IMR-90 (cell line): ENCODE results near the gene ANKRD40CL. TPM values are rescaled to one million over a fixed set of nuclear protein-coding genes. Genes with fewer than 3 reads are reported as not detected.

Source experiments
- ATAC-seq: fragments of 200-7000 bp; cut with Tn5 transposase; 2 replicates; pipeline ENCODE4 v1.9.1; 2020; ENCODE audit warnings: low read depth, mild to moderate bottlenecking, moderate library complexity
- BruUV-seq: library from RNA; stranded (reverse); fragments of 400-500 nt; replicated peaks from 2 replicates; lab custom pipeline; 2021; lab: Mats Ljungman, UMichigan
- CTCF ChIA-PET: fragments of 300-600 bp; formaldehyde crosslinking; extraction: SDS; loops from one replicate; lab custom pipeline; 2021; ENCODE audit warnings: antibody characterized with exemption; lab: Yijun Ruan, JAX
- POLR2A ChIA-PET: fragments of 300-600 bp; sonication (Branson Sonifier 250); formaldehyde crosslinking; loops from one replicate; lab custom pipeline; 2022; ENCODE audit warnings: antibody characterized with exemption; ENCODE audit not compliant: unreplicated experiment; lab: Charles Lee
- DNase-seq: peaks from one replicate; pipeline ENCODE4 v3.0.0; 2013
- H2AFZ ChIP-seq: replicated peaks from 2 replicates; pipeline ENCODE3; 2013; ENCODE audit warnings: low read length, mild to moderate bottlenecking; ENCODE audit not compliant: poor library complexity
- H2AK5ac ChIP-seq: 2 replicates; pipeline ENCODE4 v1.6.1; 2013; ENCODE audit warnings: low read depth, low read length, inconsistent platforms
- H2AK9ac ChIP-seq: replicated peaks from 2 replicates; pipeline ENCODE3; 2013; ENCODE audit warnings: mild to moderate bottlenecking, low read depth, low read length, moderate library complexity; ENCODE audit not compliant: poor library complexity
- H2BK120ac ChIP-seq: 2 replicates; pipeline ENCODE4 v1.6.1; 2013; ENCODE audit warnings: low read depth, low read length, inconsistent platforms
- H2BK15ac ChIP-seq: 3 replicates; pipeline ENCODE4 v1.6.1; 2013; ENCODE audit warnings: low read depth, low read length, inconsistent platforms
- H2BK20ac ChIP-seq: 2 replicates; pipeline ENCODE4 v1.6.1; 2013; ENCODE audit warnings: low read depth, mild to moderate bottlenecking, inconsistent platforms, low read length, moderate library complexity
- H2BK5ac ChIP-seq: 2 replicates; pipeline ENCODE4 v1.6.1; 2013; ENCODE audit warnings: mild to moderate bottlenecking, low read depth, low read length, inconsistent platforms; ENCODE audit not compliant: poor library complexity, severe bottlenecking
- H3K14ac ChIP-seq: replicated peaks from 2 replicates; pipeline ENCODE4 v1.6.1; 2013; ENCODE audit warnings: low read depth, low read length, inconsistent platforms
- H3K18ac ChIP-seq: 2 replicates; pipeline ENCODE4 v1.6.1; 2013; ENCODE audit warnings: low read depth, low read length, control low read depth
- H3K23ac ChIP-seq: 2 replicates; pipeline ENCODE4 v1.6.1; 2013; ENCODE audit warnings: low read depth, low read length, inconsistent platforms
- H3K27ac ChIP-seq: 2 replicates; pipeline ENCODE4 v1.5.1; 2013; ENCODE audit warnings: mild to moderate bottlenecking, control low read depth, low read length; ENCODE audit not compliant: insufficient read depth
- H3K27me3 ChIP-seq: 2 replicates; pipeline ENCODE4 v1.6.1; 2013; ENCODE audit warnings: low read length; ENCODE audit not compliant: control insufficient read depth, insufficient read depth
- H3K36me3 ChIP-seq: 2 replicates; pipeline ENCODE4 v1.6.1; 2013; ENCODE audit warnings: low read length, mixed read lengths; ENCODE audit not compliant: control insufficient read depth, insufficient read depth
- H3K4ac ChIP-seq: 2 replicates; pipeline ENCODE4 v1.6.1; 2013; ENCODE audit warnings: low read depth, low read length, inconsistent platforms
- H3K4me1 ChIP-seq: 2 replicates; pipeline ENCODE4 v1.6.1; 2013; ENCODE audit warnings: low read length, mixed read lengths; ENCODE audit not compliant: control insufficient read depth, insufficient read depth
- H3K4me2 ChIP-seq: 2 replicates; pipeline ENCODE4 v1.6.1; 2013; ENCODE audit warnings: low read depth, mild to moderate bottlenecking, control low read depth, low read length, moderate library complexity
- H3K4me3 ChIP-seq: 2 replicates; pipeline ENCODE4 v1.5.1; 2013; ENCODE audit warnings: low read depth, mild to moderate bottlenecking, control low read depth, low read length, moderate library complexity; ENCODE audit not compliant: insufficient read depth
- H3K56ac ChIP-seq: 2 replicates; pipeline ENCODE4 v1.6.1; 2013; ENCODE audit warnings: low read length, inconsistent platforms; ENCODE audit not compliant: insufficient read depth; ENCODE audit errors: extremely low read depth
- H3K79me1 ChIP-seq, 2 experiments: 2 replicates each; pipeline ENCODE4 v1.6.1; 2013; ENCODE audit warnings: low read length in 2 of 2, inconsistent platforms in 1 of 2, low read depth in 1 of 2
- H3K9ac ChIP-seq: 2 replicates; pipeline ENCODE4 v1.6.1; 2013; ENCODE audit warnings: low read depth, low read length, control low read depth
- H3K9me1 ChIP-seq: 2 replicates; pipeline ENCODE4 v1.6.1; 2013; ENCODE audit warnings: low read length, inconsistent platforms; ENCODE audit not compliant: insufficient read depth
- H3K9me3 ChIP-seq: 2 replicates; pipeline ENCODE4 v1.6.1; 2013; ENCODE audit warnings: low read length; ENCODE audit not compliant: control insufficient read depth, insufficient read depth
- H4K20me1 ChIP-seq: 2 replicates; pipeline ENCODE4 v1.6.1; 2013; ENCODE audit warnings: low read length, inconsistent platforms; ENCODE audit not compliant: insufficient read depth
- H4K5ac ChIP-seq: 2 replicates; pipeline ENCODE4 v1.6.1; 2013; ENCODE audit warnings: mild to moderate bottlenecking, low read depth, low read length, control low read depth
- H4K8ac ChIP-seq, 2 experiments: 2 replicates each; pipeline ENCODE4 v1.6.1; 2013; ENCODE audit warnings: low read depth in 2 of 2, low read length in 2 of 2, control low read depth in 1 of 2, inconsistent platforms in 1 of 2
- H4K91ac ChIP-seq: 2 replicates; pipeline ENCODE4 v1.6.1; 2013; ENCODE audit warnings: low read depth, low read length, inconsistent platforms; ENCODE audit not compliant: insufficient read depth
- BHLHE40 ChIP-seq: fragments of 150-350 bp; IDR thresholded peaks from 2 replicates; pipeline ENCODE4 v1.6.1; 2016; ENCODE audit warnings: mild to moderate bottlenecking, low read depth, low read length
- CEBPB ChIP-seq: IDR thresholded peaks from 2 replicates; pipeline ENCODE4 v1.6.1; 2012; ENCODE audit warnings: low read depth, low read length, improper control_type of control experiment
- CHD1 ChIP-seq: IDR thresholded peaks from 2 replicates; pipeline ENCODE4 v1.6.1; 2012; ENCODE audit warnings: low read depth, low read length, improper control_type of control experiment
- CTCF ChIP-seq: conservative IDR thresholded peaks from 2 replicates; pipeline ENCODE4 v1.5.1; 2012; ENCODE audit warnings: mild to moderate bottlenecking, low read depth, low read length, improper control_type of control experiment
- ELK1 ChIP-seq: fragments of 150-350 bp; IDR thresholded peaks from 2 replicates; pipeline ENCODE4 v1.6.1; 2016; ENCODE audit warnings: low read depth, mild to moderate bottlenecking, low read length, moderate library complexity, borderline replicate concordance
- FOS ChIP-seq: fragments of 150-350 bp; IDR thresholded peaks from 2 replicates; pipeline ENCODE4 v1.6.1; 2016; ENCODE audit warnings: low read depth, low read length
- MAFK ChIP-seq: IDR thresholded peaks from 2 replicates; pipeline ENCODE4 v1.6.1; 2012; ENCODE audit warnings: low read depth, low read length, improper control_type of control experiment
- MAZ ChIP-seq: IDR thresholded peaks from 2 replicates; pipeline ENCODE4 v1.6.1; 2012; ENCODE audit warnings: low read depth, mild to moderate bottlenecking, low read length, improper control_type of control experiment, moderate library complexity, borderline replicate concordance
- MXI1 ChIP-seq: IDR thresholded peaks from 2 replicates; pipeline ENCODE4 v1.6.1; 2012; ENCODE audit warnings: low read depth, mild to moderate bottlenecking, low read length, moderate library complexity, borderline replicate concordance
- NFE2L2 ChIP-seq: fragments of 150-350 bp; IDR thresholded peaks from 2 replicates; pipeline ENCODE4 v1.6.1; 2016; ENCODE audit warnings: low read depth, mild to moderate bottlenecking, low read length
- POLR2A ChIP-seq: IDR thresholded peaks from 2 replicates; pipeline ENCODE4 v1.6.1; 2012; ENCODE audit warnings: mild to moderate bottlenecking, low read depth, low read length
- RAD21 ChIP-seq: IDR thresholded peaks from 2 replicates; pipeline ENCODE4 v1.6.1; 2012; ENCODE audit warnings: low read length, improper control_type of control experiment
- RCOR1 ChIP-seq: IDR thresholded peaks from 2 replicates; pipeline ENCODE4 v1.6.1; 2012; ENCODE audit warnings: mild to moderate bottlenecking, low read length, improper control_type of control experiment; ENCODE audit not compliant: insufficient replicate concordance
- RFX5 ChIP-seq: IDR thresholded peaks from 2 replicates; pipeline ENCODE4 v1.8.0; 2012; ENCODE audit warnings: low read depth, mild to moderate bottlenecking, low read length, moderate library complexity
- SMC3 ChIP-seq: fragments of 150-350 bp; IDR thresholded peaks from 2 replicates; pipeline ENCODE4 v1.6.1; 2016; ENCODE audit warnings: low read depth, mild to moderate bottlenecking, antibody characterized with exemption, low read length, moderate library complexity
- USF2 ChIP-seq: fragments of 150-350 bp; IDR thresholded peaks from 2 replicates; pipeline ENCODE4 v1.6.1; 2017; ENCODE audit warnings: mild to moderate bottlenecking, antibody characterized with exemption, low read length, low read depth
- WGBS, 2 experiments: methylation state at CpG; one replicate each; pipeline versions ENCODE4 v1.1.5 to v1.1.7; 2013; ENCODE audit warnings: missing lambda C conversion rate in 2 of 2; ENCODE audit not compliant: insufficient read length in 1 of 2; ENCODE audit errors: extremely low coverage in 2 of 2; 5-methylcytosine and 5-hydroxymethylcytosine counted together
- dilution Hi-C: fragments of 300-500 bp; cut with HindIII; formaldehyde crosslinking; loops from one replicate; pipeline ENCODE4 v1.14.3; 2018; ENCODE audit warnings: low sequenced_read_pairs; ENCODE audit not compliant: unreplicated experiment
- in situ Hi-C: fragments of 300-500 bp; cut with MboI; formaldehyde crosslinking; loops from 3 replicates; pipeline ENCODE4 v1.14.3; 2019; ENCODE audit warnings: low sequenced_read_pairs, inconsistent platforms, mixed read lengths
- intact Hi-C: fragments of 100-400 bp; cut with micrococcal nuclease; formaldehyde crosslinking; loops from 2 replicates; pipeline ENCODE4 v1.10.0; 2022
- polyA plus RNA-seq, 3 experiments: library from polyadenylated mRNA; depleted of rRNA; stranded (reverse); fragments of >200 nt; gene quantifications; 2 replicates each; pipeline ENCODE4 v1.2.3, GENCODE V29; 2012; ENCODE audit warnings: low replicate concordance in 1 of 3
- total RNA-seq: library from RNA; depleted of rRNA; stranded (reverse); fragments of >200 nt; gene quantifications from 2 replicates; pipeline ENCODE4 v1.2.3, GENCODE V29; 2012

ANKRD40CL gene
- total and polyA plus RNA-seq, 2 of the 4 experiments (the other 2 are of a cell fraction) = not detected

GRCh38 chr17:50765454-50766221, 1.7 kb downstream of the ANKRD40CL start:
- Histone ChIP-seq H3K27me3 (peaks cover 7% of the 10 kb centered on the region), H3K27ac (no peak overlapping the region), H2BK15ac (no peak overlapping the region), H2AFZ (peak overlapping the region; percentile 26), H2AK5ac (no peak overlapping the region), H4K20me1 (no peaks in the 10 kb centered on the region), H3K14ac (no peak overlapping the region), H3K56ac (no peak overlapping the region), H3K36me3 (no peaks in the 10 kb centered on the region), H3K4ac (no peak overlapping the region), H2BK20ac (no peak overlapping the region), H3K9me1 (no peaks in the 10 kb centered on the region), H4K5ac (no peak overlapping the region), H3K23ac (no peak overlapping the region), H3K9me3 (no peaks in the 10 kb centered on the region), H2AK9ac (no peak overlapping the region), H3K4me1 (no peaks in the 10 kb centered on the region), H3K4me3 (no peak overlapping the region), H3K9ac (no peak overlapping the region), H3K4me2 (no peak overlapping the region), H3K18ac (no peak overlapping the region), H3K79me1 (no peaks in the 10 kb centered on the region), H4K8ac (no peak overlapping the region), H4K91ac (no peak overlapping the region), H2BK120ac (no peak overlapping the region), H2BK5ac (no peak overlapping the region)
- WGBS, 2 experiments = 60% methylated on average over 1 of the region's 9 CpGs; no CpG with 5 or more reads in 1 of the 2 experiments
- DNase-seq (no peak), ATAC-seq (no peak)
- no TSS peak for BruUV-seq
- ChIA-PET POLR2A (no interaction called here), CTCF (no interaction called here)
- dilution Hi-C loops = no loop called here
- in situ Hi-C loops = no loop called here
- intact Hi-C loops = no loop called here
- no peak for TF ChIP-seq POLR2A
- TF ChIP-seq USF2 = no peak
- no peak for TF ChIP-seq RAD21
- TF ChIP-seq CEBPB = no peak
- no peak for TF ChIP-seq RFX5
- TF ChIP-seq MXI1 = no peak
- TF ChIP-seq RCOR1 = no peak
- TF ChIP-seq BHLHE40 = no peak
- no peak for TF ChIP-seq MAZ
- no peak for TF ChIP-seq NFE2L2
- no peak for TF ChIP-seq SMC3
- TF ChIP-seq MAFK = no peak
- no peak for TF ChIP-seq CHD1
- TF ChIP-seq FOS = no peak
- TF ChIP-seq ELK1 = no peak
- TF ChIP-seq CTCF = no peak
